ENCODE data around the gene PTCH2.

The PTCH2 gene

DNA sequence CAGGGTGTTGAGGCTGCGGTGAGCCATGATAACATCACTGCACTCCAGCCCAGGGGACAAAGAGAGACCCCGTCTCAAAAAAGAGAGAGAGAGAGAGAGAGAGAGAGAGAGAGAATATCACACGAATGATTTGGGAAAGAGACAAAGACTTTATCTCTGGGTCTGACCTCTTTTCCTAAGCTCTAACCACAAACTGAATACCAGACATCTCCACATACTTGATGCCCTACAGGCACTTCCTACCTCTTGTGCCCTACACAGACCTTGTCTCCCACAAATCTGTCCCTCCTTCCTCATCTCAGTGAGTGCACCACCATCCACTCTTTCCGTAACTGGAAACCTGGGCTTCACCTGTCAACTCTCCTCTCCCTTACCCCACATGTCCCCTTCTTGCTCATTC, 27.0 kb upstream of the PTCH2 start:
- peaks cover 29% of the 10 kb centered on the region for H3K36me3 ChIP-seq (ENCODE audit: control insufficient read depth, low read length)

DNA sequence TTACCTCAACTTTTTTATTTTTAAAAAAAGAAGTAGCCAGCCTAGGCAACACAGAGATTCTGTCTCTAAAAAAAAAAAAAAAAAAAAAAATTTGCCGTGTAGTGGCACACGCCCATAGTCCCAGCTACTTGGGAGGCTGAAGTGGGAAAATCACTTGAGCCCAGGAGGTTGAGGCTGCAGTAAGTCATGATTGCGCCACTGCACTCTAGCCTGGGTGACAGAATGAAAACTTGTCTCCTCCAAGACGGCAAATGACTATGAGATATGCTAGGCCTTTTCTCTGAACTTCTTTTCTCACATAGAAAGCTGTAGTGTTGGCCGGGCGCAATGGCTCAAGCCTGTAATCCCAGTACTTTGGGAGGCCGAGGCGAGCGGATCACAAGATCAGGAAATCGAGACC, 24.7 kb upstream of the PTCH2 start:
- Histone ChIP-seq H3K9me3 (ENCODE audit: control insufficient read depth, insufficient read depth, low read length) (no peaks in the 10 kb centered on the region), H3K4me3 (ENCODE audit: low read length) (no peak overlapping the region), H3K27ac (ENCODE audit: low read depth, low read length) (no peak overlapping the region), H3F3A (ENCODE audit: control insufficient read depth, insufficient read depth) (no peaks in the 10 kb centered on the region), H3K9me2 (replicated peaks; ENCODE audit: control insufficient read depth, low read length) (no peaks in the 10 kb centered on the region), H3K4me2 (ENCODE audit: low read length) (no peak overlapping the region), H3K79me2 (ENCODE audit: control insufficient read depth, low read length) (no peaks in the 10 kb centered on the region), H3K4me1 (ENCODE audit: control insufficient read depth, low read length) (no peaks in the 10 kb centered on the region), H3K27me3 (ENCODE audit: control insufficient read depth, low read length) (no peaks in the 10 kb centered on the region), H4K20me1 (ENCODE audit: control insufficient read depth, insufficient read depth, low read depth, low read length) (no peaks in the 10 kb centered on the region), H3K36me3 (ENCODE audit: control insufficient read depth, low read length) (peaks cover 13% of the 10 kb centered on the region; the same call in 1 of the 2 replicates)
- no peak for TF ChIP-seq EZH2phosphoT487 (IDR thresholded peaks at IDR 0.05; ENCODE audit: borderline replicate concordance, low read length)
- TF ChIP-seq, protein P1, sequence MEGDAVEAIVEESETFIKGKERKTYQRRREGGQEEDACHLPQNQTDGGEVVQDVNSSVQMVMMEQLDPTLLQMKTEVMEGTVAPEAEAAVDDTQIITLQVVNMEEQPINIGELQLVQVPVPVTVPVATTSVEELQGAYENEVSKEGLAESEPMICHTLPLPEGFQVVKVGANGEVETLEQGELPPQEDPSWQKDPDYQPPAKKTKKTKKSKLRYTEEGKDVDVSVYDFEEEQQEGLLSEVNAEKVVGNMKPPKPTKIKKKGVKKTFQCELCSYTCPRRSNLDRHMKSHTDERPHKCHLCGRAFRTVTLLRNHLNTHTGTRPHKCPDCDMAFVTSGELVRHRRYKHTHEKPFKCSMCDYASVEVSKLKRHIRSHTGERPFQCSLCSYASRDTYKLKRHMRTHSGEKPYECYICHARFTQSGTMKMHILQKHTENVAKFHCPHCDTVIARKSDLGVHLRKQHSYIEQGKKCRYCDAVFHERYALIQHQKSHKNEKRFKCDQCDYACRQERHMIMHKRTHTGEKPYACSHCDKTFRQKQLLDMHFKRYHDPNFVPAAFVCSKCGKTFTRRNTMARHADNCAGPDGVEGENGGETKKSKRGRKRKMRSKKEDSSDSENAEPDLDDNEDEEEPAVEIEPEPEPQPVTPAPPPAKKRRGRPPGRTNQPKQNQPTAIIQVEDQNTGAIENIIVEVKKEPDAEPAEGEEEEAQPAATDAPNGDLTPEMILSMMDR (IDR thresholded peaks at IDR 0.05; ENCODE audit: low read depth, low read length, poor library complexity, severe bottlenecking), result no peak

More for the DNA sequence above, 27.0 kb upstream of the PTCH2 start:
- no peak for TF ChIP-seq EZH2phosphoT487 (IDR thresholded peaks at IDR 0.05; ENCODE audit: borderline replicate concordance, low read length)
- Histone ChIP-seq H3K4me1 (ENCODE audit: control insufficient read depth, low read length) (no peaks in the 10 kb centered on the region), H4K20me1 (ENCODE audit: control insufficient read depth, insufficient read depth, low read depth, low read length) (no peaks in the 10 kb centered on the region), H3K4me2 (ENCODE audit: low read length) (no peak overlapping the region), H3K27ac (ENCODE audit: low read depth, low read length) (no peak overlapping the region), H3K9me2 (replicated peaks; ENCODE audit: control insufficient read depth, low read length) (no peaks in the 10 kb centered on the region), H3K79me2 (ENCODE audit: control insufficient read depth, low read length) (no peaks in the 10 kb centered on the region), H3K27me3 (ENCODE audit: control insufficient read depth, low read length) (no peaks in the 10 kb centered on the region), H3K4me3 (ENCODE audit: low read length) (no peak overlapping the region), H3F3A (ENCODE audit: control insufficient read depth, insufficient read depth) (no peaks in the 10 kb centered on the region), H3K9me3 (ENCODE audit: control insufficient read depth, insufficient read depth, low read length) (no peaks in the 10 kb centered on the region)

DNA sequence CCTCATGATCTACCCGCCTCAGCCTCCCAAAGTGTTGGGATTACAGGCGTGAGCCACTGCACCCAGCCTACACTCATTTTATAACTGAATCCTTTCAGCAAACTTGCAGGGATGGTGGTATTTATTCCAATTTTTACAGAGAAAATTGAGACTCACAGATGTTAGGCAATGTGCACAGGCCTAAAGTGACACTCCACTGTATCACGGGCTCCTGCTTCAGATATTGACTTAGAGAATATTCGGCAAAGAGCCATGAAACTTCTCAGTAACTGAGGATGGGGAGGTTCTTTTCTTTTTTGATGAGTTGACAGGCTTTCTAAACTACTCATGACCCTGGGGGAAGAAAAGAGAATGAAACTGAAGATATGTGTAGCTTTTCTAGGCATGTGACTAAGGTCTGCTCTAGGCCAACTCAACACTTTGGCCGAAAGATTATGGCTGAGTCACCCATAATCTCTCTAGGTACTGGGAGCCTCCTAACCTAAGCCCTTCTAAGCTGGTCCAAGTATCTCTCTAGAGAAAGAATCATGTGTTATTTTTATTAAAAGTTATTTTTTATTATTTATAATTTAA, 19.9 kb upstream of the PTCH2 start:
- no peaks in the 10 kb centered on the region for H4K20me1 ChIP-seq (ENCODE audit: control insufficient read depth, insufficient read depth, low read depth, low read length)
- TF ChIP-seq, protein P1 (IDR thresholded peaks at IDR 0.05; ENCODE audit: low read depth, low read length, poor library complexity, severe bottlenecking), result no peak
- no peak for TF ChIP-seq EZH2phosphoT487 (IDR thresholded peaks at IDR 0.05; ENCODE audit: borderline replicate concordance, low read length)
- no peaks in the 10 kb centered on the region for H3K9me3 ChIP-seq (ENCODE audit: control insufficient read depth, insufficient read depth, low read length)
- H3K4me1 ChIP-seq (ENCODE audit: control insufficient read depth, low read length), result peaks cover 18% of the 10 kb centered on the region
- H3K9me2 ChIP-seq (replicated peaks; ENCODE audit: control insufficient read depth, low read length), result no peaks in the 10 kb centered on the region
- no peak overlapping the region for H3K27ac ChIP-seq (ENCODE audit: low read depth, low read length)
- H3K36me3 ChIP-seq (ENCODE audit: control insufficient read depth, low read length), result no peaks in the 10 kb centered on the region; the same call in 1 of the 2 replicates
- no peak overlapping the region for H3K4me3 ChIP-seq (ENCODE audit: low read length)
- H3K79me2 ChIP-seq (ENCODE audit: control insufficient read depth, low read length), result no peaks in the 10 kb centered on the region
- H3K27me3 ChIP-seq (ENCODE audit: control insufficient read depth, low read length), result no peaks in the 10 kb centered on the region
- H3F3A ChIP-seq (ENCODE audit: control insufficient read depth, insufficient read depth), result no peaks in the 10 kb centered on the region
- H3K4me2 ChIP-seq (ENCODE audit: low read length), result no peak overlapping the region

DNA sequence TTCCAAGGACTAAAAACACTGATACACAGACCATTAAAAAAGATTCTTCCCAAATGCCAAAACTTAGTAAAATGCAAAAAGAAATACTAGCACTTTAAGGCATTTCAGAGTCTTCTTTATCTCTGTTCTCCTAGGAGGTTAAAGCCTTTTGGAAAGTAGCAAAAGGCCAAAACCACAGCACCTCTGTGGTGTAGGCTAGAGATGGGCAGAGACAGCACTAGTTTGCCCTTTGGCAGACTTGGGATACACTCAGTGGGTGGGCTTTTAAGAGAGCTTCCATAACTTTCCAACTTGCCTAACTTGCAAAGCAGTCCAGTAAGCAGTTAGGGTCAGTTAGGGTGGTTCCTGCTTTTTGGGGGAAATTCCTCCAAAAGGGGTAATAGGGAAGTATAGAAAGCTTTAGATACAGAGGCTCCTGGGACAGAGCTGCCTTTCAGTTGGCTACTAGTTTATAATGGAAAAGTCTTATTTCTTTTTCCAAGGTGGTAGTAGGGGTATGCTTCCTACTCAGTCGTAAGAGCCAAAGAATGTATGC, 17.9 kb upstream of the PTCH2 start:
- H3K4me2 ChIP-seq (ENCODE audit: low read length), result peak overlapping the region; percentile 10
- H3K36me3 ChIP-seq (ENCODE audit: control insufficient read depth, low read length), result peaks cover 8% of the 10 kb centered on the region
- H3F3A ChIP-seq (ENCODE audit: control insufficient read depth, insufficient read depth), result no peaks in the 10 kb centered on the region
- no peak overlapping the region for H3K27ac ChIP-seq (ENCODE audit: low read depth, low read length)
- no peaks in the 10 kb centered on the region for H4K20me1 ChIP-seq (ENCODE audit: control insufficient read depth, insufficient read depth, low read depth, low read length)
- H3K79me2 ChIP-seq (ENCODE audit: control insufficient read depth, low read length), result no peaks in the 10 kb centered on the region
- H3K9me3 ChIP-seq (ENCODE audit: control insufficient read depth, insufficient read depth, low read length), result no peaks in the 10 kb centered on the region
- TF ChIP-seq EZH2phosphoT487 (IDR thresholded peaks at IDR 0.05; ENCODE audit: borderline replicate concordance, low read length), result no peak
- TF ChIP-seq, protein P1 (IDR thresholded peaks at IDR 0.05; ENCODE audit: low read depth, low read length, poor library complexity, severe bottlenecking), result no peak
- H3K9me2 ChIP-seq (replicated peaks; ENCODE audit: control insufficient read depth, low read length), result no peaks in the 10 kb centered on the region
- no peaks in the 10 kb centered on the region for H3K27me3 ChIP-seq (ENCODE audit: control insufficient read depth, low read length)
- peaks cover 18% of the 10 kb centered on the region for H3K4me1 ChIP-seq (ENCODE audit: control insufficient read depth, low read length)
- H3K4me3 ChIP-seq (ENCODE audit: low read length), result no peak overlapping the region

Data from DOHH2 (cell line).